ENCODE data around the gene MTPN. TPM values are rescaled to one million over a fixed set of nuclear protein-coding genes. Genes with fewer than 3 reads are reported as not detected.
A peak's percentile ranks its signal among the peaks of the same experiment; 100 is the strongest.

Gene MTPN
- 141 and 205 TPM in 2 replicates for total RNA-seq (2014; rRNA removed; shearing (Covaris generic))

- DNase-seq (ENCODE audit: low spot score) = peak; percentile 99
Observed at GRCh38 chr7:135977007-135977741, at the start of gene MTPN. TSS of gene MTPN (minus strand) at chr7:135977359. CDS start at chr7:135977100, 259 bp downstream.

GRCh38 chr7:136026209-136026608 lies 49.0 kb upstream of the MTPN start:
- DNase-seq (ENCODE audit: low spot score) = no peak

- DNase-seq (ENCODE audit: low spot score) = no peak
Observed at GRCh38 chr7:136023134-136023869, 46.1 kb upstream of the MTPN start.

GRCh38 chr7:136020556-136020955 lies 43.4 kb upstream of the MTPN start:
- no peak for DNase-seq (ENCODE audit: low spot score)

- no peak for DNase-seq (ENCODE audit: low spot score)
Observed at GRCh38 chr7:136018104-136018503, 40.9 kb upstream of the MTPN start.

GRCh38 chr7:136016649-136017395 lies 39.7 kb upstream of the MTPN start:
- DNase-seq (ENCODE audit: low spot score) = no peak

GRCh38 chr7:136015638-136016037 lies 38.5 kb upstream of the MTPN start:
- DNase-seq (ENCODE audit: low spot score) = no peak

GRCh38 chr7:136014659-136015058 lies 37.5 kb upstream of the MTPN start:
- no peak for DNase-seq (ENCODE audit: low spot score)

- DNase-seq (ENCODE audit: low spot score) = no peak
Observed at GRCh38 chr7:136012238-136012637, 35.1 kb upstream of the MTPN start.

- peak; percentile 32 for DNase-seq (ENCODE audit: low spot score)
Observed at GRCh38 chr7:136009488-136010079, 32.4 kb upstream of the MTPN start.

- no peak for DNase-seq (ENCODE audit: low spot score)
Observed at GRCh38 chr7:136006208-136006607, 29.0 kb upstream of the MTPN start.

GRCh38 chr7:136004083-136004482 lies 26.9 kb upstream of the MTPN start:
- DNase-seq (ENCODE audit: low spot score) = no peak

- no peak for DNase-seq (ENCODE audit: low spot score)
Observed at GRCh38 chr7:136002802-136003201, 25.6 kb upstream of the MTPN start.

GRCh38 chr7:136000288-136000913 lies 23.2 kb upstream of the MTPN start:
- no peak for DNase-seq (ENCODE audit: low spot score)

GRCh38 chr7:135998081-135998480 lies 20.9 kb upstream of the MTPN start:
- DNase-seq (ENCODE audit: low spot score) = no peak

- DNase-seq (ENCODE audit: low spot score) = no peak
Observed at GRCh38 chr7:135995748-135996147, 18.6 kb upstream of the MTPN start.

- no peak for DNase-seq (ENCODE audit: low spot score)
Observed at GRCh38 chr7:135994466-135995205, 17.5 kb upstream of the MTPN start.

- DNase-seq (ENCODE audit: low spot score) = no peak
Observed at GRCh38 chr7:135993950-135994349, 16.8 kb upstream of the MTPN start.

GRCh38 chr7:135991906-135992305 lies 14.7 kb upstream of the MTPN start:
- no peak for DNase-seq (ENCODE audit: low spot score)

- DNase-seq (ENCODE audit: low spot score) = no peak
Observed at GRCh38 chr7:135991322-135991721, 14.2 kb upstream of the MTPN start.

GRCh38 chr7:135990258-135990657 lies 13.1 kb upstream of the MTPN start:
- no peak for DNase-seq (ENCODE audit: low spot score)

All from H4 (cell line).